ENCODE results near the gene KLC4.

DNA sequence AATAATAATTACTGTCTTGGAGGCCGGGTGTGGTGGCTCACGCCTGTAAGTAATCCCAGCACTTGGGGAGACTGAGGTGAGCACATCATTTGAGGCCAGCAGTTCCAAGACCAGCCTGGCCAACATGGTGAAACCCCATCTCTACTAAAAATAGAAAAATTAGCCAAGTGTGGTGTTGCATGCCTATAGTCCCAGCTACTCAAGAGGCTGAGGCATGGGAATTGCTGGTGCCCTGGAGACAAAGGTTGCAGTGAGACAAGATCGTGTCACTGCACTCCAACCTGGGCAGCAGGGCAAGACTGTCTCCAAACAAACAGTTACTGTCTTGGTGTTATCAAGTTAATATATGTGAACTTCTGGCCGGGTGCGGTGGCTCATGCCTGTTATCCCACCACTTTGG, 33.1 kb upstream of the KLC4 start:
- TF ChIP-seq, protein P1, sequence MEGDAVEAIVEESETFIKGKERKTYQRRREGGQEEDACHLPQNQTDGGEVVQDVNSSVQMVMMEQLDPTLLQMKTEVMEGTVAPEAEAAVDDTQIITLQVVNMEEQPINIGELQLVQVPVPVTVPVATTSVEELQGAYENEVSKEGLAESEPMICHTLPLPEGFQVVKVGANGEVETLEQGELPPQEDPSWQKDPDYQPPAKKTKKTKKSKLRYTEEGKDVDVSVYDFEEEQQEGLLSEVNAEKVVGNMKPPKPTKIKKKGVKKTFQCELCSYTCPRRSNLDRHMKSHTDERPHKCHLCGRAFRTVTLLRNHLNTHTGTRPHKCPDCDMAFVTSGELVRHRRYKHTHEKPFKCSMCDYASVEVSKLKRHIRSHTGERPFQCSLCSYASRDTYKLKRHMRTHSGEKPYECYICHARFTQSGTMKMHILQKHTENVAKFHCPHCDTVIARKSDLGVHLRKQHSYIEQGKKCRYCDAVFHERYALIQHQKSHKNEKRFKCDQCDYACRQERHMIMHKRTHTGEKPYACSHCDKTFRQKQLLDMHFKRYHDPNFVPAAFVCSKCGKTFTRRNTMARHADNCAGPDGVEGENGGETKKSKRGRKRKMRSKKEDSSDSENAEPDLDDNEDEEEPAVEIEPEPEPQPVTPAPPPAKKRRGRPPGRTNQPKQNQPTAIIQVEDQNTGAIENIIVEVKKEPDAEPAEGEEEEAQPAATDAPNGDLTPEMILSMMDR (IDR thresholded peaks at IDR 0.05): no peak
- no peak for TF ChIP-seq ZFX (IDR thresholded peaks at IDR 0.05; ENCODE audit: borderline replicate concordance)

Measured in 22Rv1 (cell line).